GM12892 (cell line): ENCODE data around the gene PLEKHB2.

ENCODE experiments used
- POLR2A ChIP-seq: IDR thresholded peaks from 2 replicates; pipeline ENCODE4 v1.6.1; 2011; ENCODE audit warnings: low read depth, low read length, control low read depth
- POLR2AphosphoS5 ChIP-seq: IDR thresholded peaks from 2 replicates; pipeline ENCODE4 v1.6.1; 2011; ENCODE audit warnings: low read depth, low read length, control low read depth

- TF ChIP-seq POLR2A, result no peak
- TF ChIP-seq POLR2AphosphoS5, result no peak
Measured at GRCh38 chr2:131105950-131106801, 1.0 kb downstream of the PLEKHB2 start.
